WERI-Rb-1 (cell line): Measurements from ENCODE around the gene LSS.
"Not testable (repeated sequence)": the region's sequence is repeated elsewhere in the genome, so short reads cannot be mapped to it uniquely, and the experiment has no call there.

Experiments
- DNase-seq: peaks from one replicate; pipeline ENCODE4 v3.0.0-alpha.2; 2020
- H3K27ac ChIP-seq: fragments of 250-450 bp; sonication (Bioruptor Pico); 2 replicates; pipeline ENCODE4 v1.5.1; 2020; ENCODE audit warnings: mild to moderate bottlenecking, moderate library complexity
- H3K27me3 ChIP-seq: fragments of 250-450 bp; sonication (Bioruptor Pico); 2 replicates; pipeline ENCODE4 v1.5.1; 2021; ENCODE audit warnings: mild to moderate bottlenecking, low read depth, moderate library complexity; ENCODE audit not compliant: insufficient read depth, severe bottlenecking
- H3K36me3 ChIP-seq: fragments of 250-450 bp; sonication (Bioruptor Pico); 2 replicates; pipeline ENCODE4 v1.5.1; 2020; ENCODE audit warnings: mild to moderate bottlenecking, moderate library complexity
- H3K4me3 ChIP-seq: 2 replicates; pipeline ENCODE4 v1.5.1; 2011; ENCODE audit warnings: low read depth, mild to moderate bottlenecking, control low read depth, low read length
- H3K9me3 ChIP-seq: fragments of 250-450 bp; sonication (Bioruptor Pico); 2 replicates; pipeline ENCODE4 v1.5.1; 2021; ENCODE audit warnings: mild to moderate bottlenecking, moderate library complexity; ENCODE audit not compliant: severe bottlenecking
- CTCF ChIP-seq: IDR thresholded peaks from 2 replicates; pipeline ENCODE4 v1.5.1; 2011; ENCODE audit warnings: low read depth, mild to moderate bottlenecking, control low read depth, inconsistent platforms, low read length

The LSS gene

GRCh38 chr21:46245213-46245915 is 16.8 kb upstream of the LSS start:
- peak; percentile 33; the same call in 1 of the 2 replicates for TF ChIP-seq CTCF
- no peaks in the 10 kb centered on the region for H3K9me3 ChIP-seq
- no peaks in the 10 kb centered on the region for H3K27me3 ChIP-seq
- DNase-seq, result no peak
- H3K36me3 ChIP-seq, result peaks cover 95% of the 10 kb centered on the region
- H3K27ac ChIP-seq, result no peak overlapping the region
- no peak overlapping the region for H3K4me3 ChIP-seq

DNA sequence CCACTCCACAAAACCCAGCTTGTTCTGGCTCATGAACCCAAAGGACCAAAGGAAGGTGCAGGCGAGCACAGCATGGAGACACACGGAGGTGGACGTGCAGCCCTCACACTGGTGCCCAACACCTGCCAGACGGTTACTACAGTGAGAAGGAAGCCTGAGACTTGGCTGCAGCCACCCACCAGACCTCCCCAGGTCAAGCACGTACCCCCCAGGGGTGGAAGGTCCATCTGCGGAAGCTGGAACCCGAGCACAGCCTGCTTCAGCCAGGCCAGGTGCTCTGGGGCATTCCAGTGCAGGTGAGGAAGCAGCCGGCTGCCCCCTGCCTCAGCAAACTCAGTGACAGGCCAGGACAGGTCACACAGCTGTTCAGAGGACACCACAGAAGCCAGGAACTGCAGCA is 16.0 kb upstream of the LSS start:
- H3K27ac ChIP-seq, result peak overlapping the region; percentile 52
- peaks cover 93% of the 10 kb centered on the region for H3K36me3 ChIP-seq
- no peaks in the 10 kb centered on the region for H3K27me3 ChIP-seq
- DNase-seq, result no peak
- TF ChIP-seq CTCF, result no peak
- H3K4me3 ChIP-seq, result no peak overlapping the region
- no peaks in the 10 kb centered on the region for H3K9me3 ChIP-seq

DNA sequence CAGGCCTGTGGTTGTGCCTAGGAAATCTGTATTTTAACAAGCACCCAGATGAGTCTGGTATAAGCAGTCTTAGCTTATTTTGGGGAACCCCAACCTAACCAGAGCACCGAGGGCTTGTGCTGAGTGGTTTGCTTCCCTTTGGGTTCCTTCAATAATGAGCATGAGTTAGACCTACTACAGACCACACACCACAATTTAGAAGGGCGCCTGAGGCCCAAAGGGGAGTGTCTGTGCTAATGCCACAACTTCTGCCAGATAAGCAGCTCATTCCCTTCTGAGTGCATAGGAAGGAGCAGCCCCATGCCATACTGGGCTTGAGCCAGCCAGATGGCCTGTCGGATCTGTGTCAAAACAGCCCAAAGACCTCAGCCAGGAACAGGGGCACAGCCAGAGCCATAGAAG is 15.4 kb upstream of the LSS start:
- Histone ChIP-seq H3K27ac (peak overlapping the region; percentile 52), H3K36me3 (peaks cover 93% of the 10 kb centered on the region), H3K27me3 (no peaks in the 10 kb centered on the region), H3K9me3 (no peaks in the 10 kb centered on the region), H3K4me3 (no peak overlapping the region)
- peak; percentile 41 for DNase-seq
- no peak for TF ChIP-seq CTCF

- TF ChIP-seq CTCF, result no peak
- no peaks in the 10 kb centered on the region for H3K9me3 ChIP-seq
- DNase-seq, result no peak
- H3K27ac ChIP-seq, result peak overlapping the region; percentile 52
- H3K4me3 ChIP-seq, result no peak overlapping the region
- H3K36me3 ChIP-seq, result peaks cover 93% of the 10 kb centered on the region
- H3K27me3 ChIP-seq, result no peaks in the 10 kb centered on the region
Measured at GRCh38 chr21:46243325-46243724, 14.8 kb upstream of the LSS start.

DNA sequence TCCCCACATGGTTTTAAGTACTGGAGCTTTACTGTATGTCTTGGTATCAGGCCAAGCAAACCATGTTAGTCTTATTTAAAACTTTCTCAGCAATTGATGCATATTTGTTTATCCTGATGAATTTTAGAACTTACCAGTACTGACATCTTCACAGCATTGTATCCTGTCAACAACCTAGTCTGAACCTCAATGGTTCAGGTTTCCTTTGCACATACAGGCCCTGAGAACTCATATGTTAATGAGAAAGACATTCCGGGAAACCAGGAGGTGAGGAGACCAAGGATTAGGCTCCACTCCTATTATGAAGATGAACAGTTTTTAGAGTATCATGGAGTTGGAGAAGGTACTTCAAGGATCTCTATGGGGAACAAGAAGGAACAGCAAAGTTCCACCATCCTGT is 13.0 kb upstream of the LSS start:
- H3K27me3 ChIP-seq, H3K9me3 ChIP-seq, H3K4me3 ChIP-seq, DNase-seq, H3K27ac ChIP-seq: not testable (repeated sequence)
- H3K36me3 ChIP-seq, result peaks cover 82% of the 10 kb centered on the region

DNA sequence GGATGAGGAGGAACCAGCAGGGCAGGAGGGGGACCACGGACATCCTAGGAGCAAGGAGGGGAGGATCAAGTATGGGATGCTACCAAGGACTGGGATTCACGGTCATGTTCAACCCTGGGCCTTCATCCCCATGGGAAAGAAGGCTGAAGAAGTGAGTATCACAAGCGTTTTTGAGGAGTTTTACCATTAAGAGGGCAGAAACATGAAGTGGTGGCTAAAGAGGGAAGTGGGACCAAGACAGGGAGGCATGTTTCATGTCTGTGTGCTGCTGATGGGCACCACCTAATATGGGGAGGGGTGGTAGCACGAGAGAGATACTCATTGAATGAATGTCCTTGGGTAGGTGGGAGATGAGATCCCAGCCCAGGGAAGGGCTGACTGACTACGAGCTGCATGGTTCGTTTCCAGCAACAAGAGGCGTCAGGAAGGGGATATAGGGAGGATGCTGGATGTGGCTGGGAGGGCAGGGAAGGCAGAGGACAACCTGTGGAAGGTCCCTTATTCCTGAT is 11.3 kb upstream of the LSS start:
- Histone ChIP-seq H3K4me3 (no peak overlapping the region), H3K9me3 (no peaks in the 10 kb centered on the region), H3K27me3 (no peaks in the 10 kb centered on the region), H3K27ac (no peak overlapping the region), H3K36me3 (peaks cover 82% of the 10 kb centered on the region)
- TF ChIP-seq CTCF, result no peak
- no peak for DNase-seq
